ENCODE measurements around the gene FAIM2.

GRCh38 chr12:49874142-49874897 is 29.4 kb downstream of the FAIM2 start:
- TF ChIP-seq CTCF (IDR thresholded peaks at IDR 0.05; ENCODE audit: low read depth, low read length), result no peak
- no peak for TF ChIP-seq EZH2phosphoT487 (IDR thresholded peaks at IDR 0.05; ENCODE audit: low read depth)

Data from OCI-LY3 (cell line).